SK-N-MC (cell line): ENCODE results near the gene SMU1.

ENCODE experiments used
- EZH2 ChIP-seq: fragments of 200-600 bp; sonication (generic); IDR thresholded peaks from one replicate; pipeline ENCODE4 v1.6.1; 2017; ENCODE audit warnings: antibody characterized with exemption
- POLR2AphosphoS5 ChIP-seq: IDR thresholded peaks from 2 replicates; pipeline ENCODE4 v1.6.1; 2012; ENCODE audit warnings: mild to moderate bottlenecking, low read depth, low read length, borderline replicate concordance

DNA sequence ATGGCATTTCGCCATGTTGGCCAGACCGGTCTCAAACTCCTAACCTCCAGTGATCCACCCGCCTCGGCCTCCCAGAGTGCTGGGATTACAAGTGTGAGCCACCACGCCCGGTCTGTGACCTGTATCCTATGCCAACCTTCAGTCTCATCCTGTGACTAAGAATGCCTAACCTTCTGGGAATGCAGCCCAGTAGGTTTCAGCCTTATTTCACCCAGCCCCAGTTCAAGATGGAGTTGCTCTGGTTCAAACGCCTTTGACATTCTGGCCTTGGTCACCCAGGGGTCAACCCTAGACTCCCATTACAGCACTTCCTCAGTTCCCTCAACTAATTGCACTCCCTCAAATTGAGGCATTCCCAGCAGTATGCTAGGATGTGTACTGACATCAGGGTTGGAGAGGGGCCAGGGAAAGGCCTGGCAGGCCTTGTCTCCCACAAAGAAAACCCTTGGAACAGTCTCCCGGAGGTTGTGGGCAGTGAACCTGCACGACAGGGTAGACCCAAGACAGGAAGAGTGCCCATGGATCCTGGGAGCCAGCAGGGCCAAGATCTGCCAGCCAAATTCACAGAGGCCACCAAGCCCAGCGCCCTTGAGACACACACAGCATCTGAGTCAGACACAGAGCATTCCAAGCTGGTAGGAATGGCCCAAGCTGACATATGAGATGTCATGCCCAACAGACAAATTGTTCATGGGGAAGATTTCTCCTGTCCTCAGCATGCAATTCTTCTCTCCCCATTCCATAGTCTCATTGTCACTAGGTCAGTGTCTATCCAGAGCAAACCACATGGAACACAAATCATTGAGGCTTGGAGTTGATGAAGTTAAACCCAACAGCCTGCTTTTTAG lies 24.9 kb upstream of the SMU1 start:
- no peak for TF ChIP-seq EZH2
- TF ChIP-seq POLR2AphosphoS5 = no peak
